WTC11 (cell line): ENCODE results near the gene ACVR1. TPM values are rescaled to one million over a fixed set of nuclear protein-coding genes. Genes with fewer than 3 reads are reported as not detected.

Source experiments
- ATAC-seq: fragments of 200-7000 bp; cut with Tn5 transposase; 2 replicates; pipeline ENCODE4 v1.10.0; 2021; ENCODE audit warnings: mild to moderate bottlenecking, moderate library complexity
- CTCF ChIA-PET: fragments of 300-600 bp; sonication (Branson Sonifier 250); formaldehyde crosslinking; loops from one replicate; lab custom pipeline; 2021; ENCODE audit warnings: antibody characterized with exemption; lab: Charles Lee
- POLR2A ChIA-PET: fragments of 350-600 bp; sonication (Branson Sonifier 250); formaldehyde crosslinking; loops from one replicate; lab custom pipeline; 2021; ENCODE audit warnings: antibody characterized with exemption; lab: Charles Lee
- DNase-seq: peaks from one replicate; pipeline ENCODE4 v3.0.0; 2021; ENCODE audit warnings: low spot score
- H3K27ac Mint-ChIP-seq: 2 replicates; pipeline ENCODE4 v1.8.0; 2021; ENCODE audit warnings: mixed read lengths
- H3K27me3 Mint-ChIP-seq: 2 replicates; pipeline ENCODE4 v1.8.0; 2021; ENCODE audit warnings: low read depth, mild to moderate bottlenecking, moderate library complexity, mixed read lengths
- H3K36me3 Mint-ChIP-seq: 2 replicates; pipeline ENCODE4 v1.8.0; 2021; ENCODE audit warnings: mixed read lengths
- H3K4me1 Mint-ChIP-seq: 2 replicates; pipeline ENCODE4 v1.8.0; 2022; ENCODE audit warnings: mixed read lengths
- H3K4me3 Mint-ChIP-seq: 2 replicates; pipeline ENCODE4 v1.8.0; 2021; ENCODE audit warnings: mild to moderate bottlenecking, moderate library complexity, mixed read lengths
- H3K9me3 Mint-ChIP-seq: 2 replicates; pipeline ENCODE4 v1.8.0; 2021; ENCODE audit warnings: mixed read lengths
- AR ChIP-seq: fragments of 250-450 bp; sonication (Bioruptor Pico); IDR thresholded peaks from 2 replicates; pipeline ENCODE4 v1.9.0; 2021; ENCODE audit warnings: mild to moderate bottlenecking
- ATF1 ChIP-seq: sonication (generic); formaldehyde crosslinking; IDR thresholded peaks from 2 replicates; pipeline ENCODE4 v1.8.1; 2023; ENCODE audit warnings: mild to moderate bottlenecking, moderate library complexity, missing genetic modification reagents
- ATF2 ChIP-seq: sonication (generic); formaldehyde crosslinking; IDR thresholded peaks from 2 replicates; pipeline ENCODE4 v1.8.1; 2022; ENCODE audit warnings: low read depth, missing genetic modification reagents, borderline replicate concordance
- CDX4 ChIP-seq: fragments of 250-450 bp; sonication (Bioruptor Pico); IDR thresholded peaks from 2 replicates; pipeline ENCODE4 v1.9.0; 2021; ENCODE audit warnings: moderate library complexity, mild to moderate bottlenecking, inconsistent platforms, borderline replicate concordance
- FOXK1 ChIP-seq: sonication (generic); formaldehyde crosslinking; IDR thresholded peaks from 2 replicates; pipeline ENCODE4 v1.8.0; 2022; ENCODE audit warnings: mild to moderate bottlenecking, moderate library complexity, missing genetic modification reagents
- FOXP1 ChIP-seq: sonication (generic); formaldehyde crosslinking; IDR thresholded peaks from 2 replicates; pipeline ENCODE4 v1.8.0; 2022; ENCODE audit warnings: missing genetic modification reagents, mild to moderate bottlenecking, moderate library complexity, borderline replicate concordance
- GTF2I ChIP-seq: fragments of 250-450 bp; sonication (Bioruptor Pico); conservative IDR thresholded peaks from 2 replicates; pipeline ENCODE4 v1.4.0; 2021; ENCODE audit warnings: mild to moderate bottlenecking
- NFATC4 ChIP-seq: fragments of 250-450 bp; sonication (Bioruptor Pico); IDR thresholded peaks from 2 replicates; pipeline ENCODE4 v1.9.0; 2021; ENCODE audit warnings: mild to moderate bottlenecking
- NR2C2 ChIP-seq: sonication (generic); formaldehyde crosslinking; IDR thresholded peaks from 2 replicates; pipeline ENCODE4 v1.8.0; 2022; ENCODE audit warnings: mild to moderate bottlenecking, missing genetic modification reagents
- NR3C1 ChIP-seq: sonication (generic); formaldehyde crosslinking; conservative IDR thresholded peaks from 2 replicates; pipeline ENCODE4 v1.8.1; 2023; ENCODE audit warnings: low read depth, mild to moderate bottlenecking, missing genetic modification reagents
- PRRX2 ChIP-seq: fragments of 250-450 bp; sonication (Bioruptor Pico); IDR thresholded peaks from 2 replicates; pipeline ENCODE4 v1.8.0; 2021; ENCODE audit warnings: mild to moderate bottlenecking
- TEAD4 ChIP-seq: sonication (generic); formaldehyde crosslinking; IDR thresholded peaks from 2 replicates; pipeline ENCODE4 v1.8.0; 2022; ENCODE audit warnings: mild to moderate bottlenecking, missing genetic modification reagents
- ZBTB21 ChIP-seq: sonication (generic); formaldehyde crosslinking; IDR thresholded peaks from 2 replicates; pipeline ENCODE4 v1.8.1; 2023; ENCODE audit warnings: mild to moderate bottlenecking, missing genetic modification reagents, borderline replicate concordance
- ZNF121 ChIP-seq: sonication (generic); formaldehyde crosslinking; IDR thresholded peaks from 2 replicates; pipeline ENCODE4 v1.8.0; 2023; ENCODE audit warnings: missing genetic modification reagents
- ZNF219 ChIP-seq: sonication (generic); formaldehyde crosslinking; IDR thresholded peaks from 2 replicates; pipeline ENCODE4 v1.8.0; 2023; ENCODE audit warnings: missing genetic modification reagents, mild to moderate bottlenecking, borderline replicate concordance
- ZNF396 ChIP-seq: fragments of 250-450 bp; sonication (Bioruptor Pico); IDR thresholded peaks from 2 replicates; pipeline ENCODE4 v1.8.0; 2021; ENCODE audit warnings: mild to moderate bottlenecking, moderate library complexity, borderline replicate concordance
- total RNA-seq: library from RNA; stranded (reverse); gene quantifications from 3 replicates; pipeline ENCODE4 v1.2.3, GENCODE V29; 2021
- TF ChIP-seq, protein P1 (sequence below): sonication (generic); formaldehyde crosslinking; IDR thresholded peaks from 2 replicates; pipeline ENCODE4 v1.8.1; 2023; ENCODE audit warnings: mild to moderate bottlenecking, missing genetic modification reagents
- TF ChIP-seq, protein P2 (sequence below): sonication (generic); formaldehyde crosslinking; IDR thresholded peaks from 2 replicates; pipeline ENCODE4 v1.8.0; 2022; ENCODE audit warnings: mild to moderate bottlenecking, missing genetic modification reagents
- TF ChIP-seq, protein P3 (sequence below): sonication (generic); formaldehyde crosslinking; IDR thresholded peaks from 2 replicates; pipeline ENCODE4 v1.8.0; 2022; ENCODE audit warnings: mild to moderate bottlenecking, missing genetic modification reagents

The ACVR1 gene
- total RNA-seq, 1 experiment from 2014 or later: 19.2 TPM

DNA sequence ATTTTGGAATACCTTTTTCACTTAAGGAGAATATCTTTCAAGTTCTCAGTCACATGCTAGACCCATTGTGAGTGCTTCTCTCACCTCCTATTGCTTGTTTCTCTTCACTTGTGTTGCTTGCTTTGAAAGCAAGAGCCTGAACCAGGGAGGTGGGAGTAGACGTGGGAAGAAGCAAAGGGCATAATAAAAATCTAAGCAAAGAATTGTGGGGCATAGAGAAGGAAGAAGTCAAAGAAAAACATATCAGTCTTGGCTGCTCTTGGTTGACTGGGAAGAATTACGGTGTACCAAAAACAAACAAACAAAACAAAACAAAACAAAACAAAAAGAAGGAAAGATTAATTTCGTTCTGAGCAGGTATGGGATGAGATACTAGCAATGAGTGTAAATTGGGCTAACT, 48.9 kb upstream of the ACVR1 start (continued):
- TF ChIP-seq CDX4 (CRISPR knock-in tag): no peak
- TF ChIP-seq, protein P1, sequence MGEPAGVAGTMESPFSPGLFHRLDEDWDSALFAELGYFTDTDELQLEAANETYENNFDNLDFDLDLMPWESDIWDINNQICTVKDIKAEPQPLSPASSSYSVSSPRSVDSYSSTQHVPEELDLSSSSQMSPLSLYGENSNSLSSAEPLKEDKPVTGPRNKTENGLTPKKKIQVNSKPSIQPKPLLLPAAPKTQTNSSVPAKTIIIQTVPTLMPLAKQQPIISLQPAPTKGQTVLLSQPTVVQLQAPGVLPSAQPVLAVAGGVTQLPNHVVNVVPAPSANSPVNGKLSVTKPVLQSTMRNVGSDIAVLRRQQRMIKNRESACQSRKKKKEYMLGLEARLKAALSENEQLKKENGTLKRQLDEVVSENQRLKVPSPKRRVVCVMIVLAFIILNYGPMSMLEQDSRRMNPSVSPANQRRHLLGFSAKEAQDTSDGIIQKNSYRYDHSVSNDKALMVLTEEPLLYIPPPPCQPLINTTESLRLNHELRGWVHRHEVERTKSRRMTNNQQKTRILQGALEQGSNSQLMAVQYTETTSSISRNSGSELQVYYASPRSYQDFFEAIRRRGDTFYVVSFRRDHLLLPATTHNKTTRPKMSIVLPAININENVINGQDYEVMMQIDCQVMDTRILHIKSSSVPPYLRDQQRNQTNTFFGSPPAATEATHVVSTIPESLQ: no peak

GRCh38 chr2:157923598-157924217, 47.6 kb upstream of the ACVR1 start:
- TF ChIP-seq PRRX2 (CRISPR knock-in tag): no peak
- TF ChIP-seq ZNF396 (CRISPR knock-in tag): no peak
- TF ChIP-seq ATF1 (CRISPR knock-in tag): no peak
- no peak for TF ChIP-seq NR3C1 (CRISPR knock-in tag)
- no peak for TF ChIP-seq ZNF121 (CRISPR knock-in tag)
- TF ChIP-seq, protein P1: no peak
- no peak for TF ChIP-seq AR (CRISPR knock-in tag)
- TF ChIP-seq ZBTB21 (CRISPR knock-in tag): no peak
- no peak for TF ChIP-seq NFATC4
- TF ChIP-seq TEAD4 (CRISPR knock-in tag): no peak
- TF ChIP-seq ATF2: no peak
- TF ChIP-seq, protein P2, sequence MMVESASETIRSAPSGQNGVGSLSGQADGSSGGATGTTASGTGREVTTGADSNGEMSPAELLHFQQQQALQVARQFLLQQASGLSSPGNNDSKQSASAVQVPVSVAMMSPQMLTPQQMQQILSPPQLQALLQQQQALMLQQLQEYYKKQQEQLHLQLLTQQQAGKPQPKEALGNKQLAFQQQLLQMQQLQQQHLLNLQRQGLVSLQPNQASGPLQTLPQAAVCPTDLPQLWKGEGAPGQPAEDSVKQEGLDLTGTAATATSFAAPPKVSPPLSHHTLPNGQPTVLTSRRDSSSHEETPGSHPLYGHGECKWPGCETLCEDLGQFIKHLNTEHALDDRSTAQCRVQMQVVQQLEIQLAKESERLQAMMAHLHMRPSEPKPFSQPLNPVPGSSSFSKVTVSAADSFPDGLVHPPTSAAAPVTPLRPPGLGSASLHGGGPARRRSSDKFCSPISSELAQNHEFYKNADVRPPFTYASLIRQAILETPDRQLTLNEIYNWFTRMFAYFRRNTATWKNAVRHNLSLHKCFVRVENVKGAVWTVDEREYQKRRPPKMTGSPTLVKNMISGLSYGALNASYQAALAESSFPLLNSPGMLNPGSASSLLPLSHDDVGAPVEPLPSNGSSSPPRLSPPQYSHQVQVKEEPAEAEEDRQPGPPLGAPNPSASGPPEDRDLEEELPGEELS: no peak
- no peak for TF ChIP-seq FOXP1
- TF ChIP-seq FOXK1 (CRISPR knock-in tag): no peak
- TF ChIP-seq ZNF219 (CRISPR knock-in tag): no peak
- TF ChIP-seq GTF2I (CRISPR knock-in tag): no peak
- no peak for TF ChIP-seq NR2C2
- TF ChIP-seq, protein P3, sequence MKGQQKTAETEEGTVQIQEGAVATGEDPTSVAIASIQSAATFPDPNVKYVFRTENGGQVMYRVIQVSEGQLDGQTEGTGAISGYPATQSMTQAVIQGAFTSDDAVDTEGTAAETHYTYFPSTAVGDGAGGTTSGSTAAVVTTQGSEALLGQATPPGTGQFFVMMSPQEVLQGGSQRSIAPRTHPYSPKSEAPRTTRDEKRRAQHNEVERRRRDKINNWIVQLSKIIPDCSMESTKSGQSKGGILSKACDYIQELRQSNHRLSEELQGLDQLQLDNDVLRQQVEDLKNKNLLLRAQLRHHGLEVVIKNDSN (CRISPR knock-in tag): no peak
- H3K9me3 Mint-ChIP-seq: no peaks in the 10 kb centered on the region
- ChIA-PET POLR2A (no interaction called here), CTCF (no interaction called here)
- peaks cover 90% of the 10 kb centered on the region for H3K27me3 Mint-ChIP-seq
- peaks cover 21% of the 10 kb centered on the region for H3K4me1 Mint-ChIP-seq
- ATAC-seq (no peak), DNase-seq (no peak)
- no peak overlapping the region for H3K27ac Mint-ChIP-seq
- no peaks in the 10 kb centered on the region for H3K36me3 Mint-ChIP-seq
- H3K4me3 Mint-ChIP-seq: no peak overlapping the region
